Omental fat pad (tissue), 4 donors: ENCODE data around the gene WNT9B. TPM values are rescaled to one million over a fixed set of nuclear protein-coding genes. Genes with fewer than 3 reads are reported as not detected.

Experiments
- ATAC-seq: fragments of 150-250 bp; one replicate; pipeline ENCODE4 v1.9.1; 2016; ENCODE audit warnings: mild to moderate bottlenecking, moderate library complexity; ENCODE audit not compliant: low FRiP score
- DNase-seq: peaks from one replicate; pipeline ENCODE4 v3.0.0-alpha.2; 2019; ENCODE audit warnings: low spot score
- CTCF ChIP-seq, 3 donors: fragments of 450-650 bp; IDR thresholded peaks; one replicate each; pipeline ENCODE4 v1.5.1; 2016 to 2017; ENCODE audit warnings: antibody characterized with exemption in 3 of 3, mild to moderate bottlenecking in 3 of 3, moderate library complexity in 2 of 3
- total RNA-seq, 4 donors: library from RNA; depleted of rRNA; stranded (reverse); fragments of >200 nt; gene quantifications; one replicate each; pipeline ENCODE4 v1.1.0, GENCODE V29; 2016

Gene WNT9B
- total RNA-seq, 4 donors from 2014 or later = 0.36 to 1.9 (median 1.5) TPM; not detected in 1

- ATAC-seq (no peak), DNase-seq (no peak)
- no peak for TF ChIP-seq CTCF (IDR thresholded peaks at IDR 0.05)
Measured at GRCh38 chr17:46857600-46857999, 6.2 kb downstream of the WNT9B start.

- ATAC-seq (no peak), DNase-seq (no peak)
- TF ChIP-seq CTCF (IDR thresholded peaks at IDR 0.05) = no peak
Measured at GRCh38 chr17:46859996-46860395, 8.6 kb downstream of the WNT9B start.

GRCh38 chr17:46862949-46863348 is 11.6 kb downstream of the WNT9B start:
- ATAC-seq = no peak

GRCh38 chr17:46863383-46864121 is 12.2 kb downstream of the WNT9B start:
- ATAC-seq = no peak
- no peak for DNase-seq
- TF ChIP-seq CTCF (IDR thresholded peaks at IDR 0.05) = no peak

More at GRCh38 chr17:46862949-46863348, 11.6 kb downstream of the WNT9B start:
- TF ChIP-seq CTCF (IDR thresholded peaks at IDR 0.05) = no peak
- DNase-seq = no peak

- no peak for TF ChIP-seq CTCF (IDR thresholded peaks at IDR 0.05)
- ATAC-seq (no peak), DNase-seq (no peak)
Measured at GRCh38 chr17:46865100-46865499, 13.7 kb downstream of the WNT9B start.

GRCh38 chr17:46866325-46866724 is 14.9 kb downstream of the WNT9B start:
- no peak for ATAC-seq
- TF ChIP-seq CTCF (IDR thresholded peaks at IDR 0.05) = no peak

GRCh38 chr17:46866747-46867146 is 15.4 kb downstream of the WNT9B start:
- TF ChIP-seq CTCF (IDR thresholded peaks at IDR 0.05) = no peak
- ATAC-seq = no peak

More at GRCh38 chr17:46866325-46866724, 14.9 kb downstream of the WNT9B start:
- no peak for DNase-seq

More at GRCh38 chr17:46866747-46867146, 15.4 kb downstream of the WNT9B start:
- no peak for DNase-seq
